HG03457 (cell line): Measurements from ENCODE around the gene ZSCAN23.

Experiments
- ATAC-seq: cut with Tn5 transposase; IDR thresholded peaks from one replicate; pipeline ENCODE4 v1.9.1; 2021; ENCODE audit warnings: moderate number of reproducible peaks; ENCODE audit not compliant: unreplicated experiment

Gene ZSCAN23

DNA sequence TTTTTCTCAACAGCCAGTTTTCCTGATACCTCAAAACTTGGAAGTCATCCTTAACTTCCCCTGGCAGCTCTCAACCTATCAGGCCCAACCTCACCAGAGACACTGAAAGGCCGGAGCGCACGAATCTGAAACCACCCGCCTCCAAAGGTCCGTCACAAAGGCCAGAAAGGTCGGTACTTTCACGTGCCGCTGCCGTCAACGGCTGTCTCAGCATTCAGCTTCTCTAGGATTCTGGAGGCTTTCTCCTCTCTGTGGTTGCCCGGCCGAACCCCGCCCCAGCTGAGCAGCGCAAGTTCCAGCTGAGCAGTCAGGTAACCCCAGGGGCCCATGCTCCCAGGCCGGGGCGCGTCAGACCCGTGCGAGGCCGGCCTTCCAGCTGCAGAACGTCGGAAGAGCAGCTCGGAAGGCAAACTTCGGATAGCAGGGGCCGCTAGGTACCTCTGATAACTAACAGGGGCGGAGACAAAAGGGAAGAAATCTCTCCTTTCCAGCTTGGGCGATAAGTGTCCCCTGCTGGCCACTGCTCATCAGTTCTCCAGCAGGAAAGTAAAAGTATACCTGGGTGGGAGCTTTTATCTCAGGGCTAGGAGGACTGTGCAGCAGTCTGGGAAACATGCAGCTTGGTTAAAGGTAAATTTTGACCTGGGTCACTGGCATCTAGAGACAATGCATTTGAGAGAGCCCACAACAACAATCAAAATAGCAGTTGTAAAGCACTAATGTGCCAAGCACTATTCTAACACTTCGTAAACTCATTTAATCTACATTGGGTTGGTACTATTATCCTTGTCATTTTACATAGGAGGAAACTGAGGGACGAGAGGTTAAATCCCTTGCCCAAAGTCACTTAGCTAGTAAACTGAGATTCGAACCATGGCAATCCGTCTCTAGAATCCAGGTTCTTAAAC lies 59.8 kb downstream of the ZSCAN23 start:
- ATAC-seq = peak; percentile 80
